GM12892 (cell line): ENCODE data around the gene PNLIPRP2.

Experiments used
- POLR2A ChIP-seq: IDR thresholded peaks from 2 replicates; pipeline ENCODE4 v1.6.1; 2011; ENCODE audit warnings: low read depth, low read length, control low read depth
- POLR2AphosphoS5 ChIP-seq: IDR thresholded peaks from 2 replicates; pipeline ENCODE4 v1.6.1; 2011; ENCODE audit warnings: low read depth, low read length, control low read depth
- TAF1 ChIP-seq: IDR thresholded peaks from 2 replicates; pipeline ENCODE4 v1.6.1; 2011; ENCODE audit warnings: low read depth, mild to moderate bottlenecking, control low read depth, low read length, borderline replicate concordance

DNA sequence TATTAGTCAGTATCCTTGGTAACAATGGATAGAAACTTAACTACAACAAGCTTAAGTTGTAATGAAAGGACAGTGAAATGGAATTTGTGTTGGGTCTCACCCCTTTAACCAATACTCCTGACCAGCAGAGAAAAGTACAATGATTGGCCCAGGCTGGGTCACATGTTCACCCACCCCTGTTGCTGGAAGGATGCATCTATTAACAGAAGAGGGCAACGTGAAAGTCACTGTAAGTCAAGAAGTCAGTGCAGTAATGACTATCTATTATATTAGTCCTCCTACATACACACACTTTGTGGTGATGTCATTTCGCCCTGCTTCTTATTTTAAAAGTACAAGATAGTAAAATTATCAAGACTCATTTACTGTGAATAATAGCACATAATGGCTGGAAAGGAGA lies 16.2 kb downstream of the PNLIPRP2 start:
- no peak for TF ChIP-seq POLR2AphosphoS5
- no peak for TF ChIP-seq POLR2A
- no peak for TF ChIP-seq TAF1
